Measurements from ENCODE around the gene C1QTNF9.
"Not testable (repeated sequence)": the region's sequence is repeated elsewhere in the genome, so short reads cannot be mapped to it uniquely, and the experiment has no call there.

Gene C1QTNF9

DNA sequence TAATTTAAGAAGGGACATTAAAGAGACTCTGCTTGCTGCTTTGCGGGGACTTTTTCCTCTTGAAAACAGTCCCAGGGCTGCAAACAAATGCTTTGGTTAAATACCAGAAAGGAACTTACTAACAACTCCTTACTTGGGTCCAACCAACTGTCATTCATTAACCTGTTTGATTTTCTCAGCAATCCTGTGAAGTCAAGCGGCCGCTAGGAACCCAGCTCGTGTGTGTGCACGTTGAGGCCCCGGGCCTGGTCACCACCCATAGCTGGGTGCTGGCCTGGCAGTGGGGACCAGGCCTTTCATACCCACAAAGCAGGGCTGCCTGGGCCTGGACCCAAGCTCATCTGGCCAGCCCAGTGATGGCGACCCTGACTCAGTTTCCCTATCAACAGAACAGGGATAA lies 50.7 kb downstream of the C1QTNF9 start:
- DNase-seq, result no peak
- Histone ChIP-seq H3K9me3 (ENCODE audit: severe bottlenecking) (peaks cover under 1% of the 10 kb centered on the region), H3K27me3 (ENCODE audit: insufficient read depth, low read depth, severe bottlenecking) (no peaks in the 10 kb centered on the region), H3K4me3 (ENCODE audit: low read depth, low read length) (no peak overlapping the region), H3K36me3 (no peaks in the 10 kb centered on the region), H3K27ac (no peak overlapping the region)
- TF ChIP-seq, protein P1, sequence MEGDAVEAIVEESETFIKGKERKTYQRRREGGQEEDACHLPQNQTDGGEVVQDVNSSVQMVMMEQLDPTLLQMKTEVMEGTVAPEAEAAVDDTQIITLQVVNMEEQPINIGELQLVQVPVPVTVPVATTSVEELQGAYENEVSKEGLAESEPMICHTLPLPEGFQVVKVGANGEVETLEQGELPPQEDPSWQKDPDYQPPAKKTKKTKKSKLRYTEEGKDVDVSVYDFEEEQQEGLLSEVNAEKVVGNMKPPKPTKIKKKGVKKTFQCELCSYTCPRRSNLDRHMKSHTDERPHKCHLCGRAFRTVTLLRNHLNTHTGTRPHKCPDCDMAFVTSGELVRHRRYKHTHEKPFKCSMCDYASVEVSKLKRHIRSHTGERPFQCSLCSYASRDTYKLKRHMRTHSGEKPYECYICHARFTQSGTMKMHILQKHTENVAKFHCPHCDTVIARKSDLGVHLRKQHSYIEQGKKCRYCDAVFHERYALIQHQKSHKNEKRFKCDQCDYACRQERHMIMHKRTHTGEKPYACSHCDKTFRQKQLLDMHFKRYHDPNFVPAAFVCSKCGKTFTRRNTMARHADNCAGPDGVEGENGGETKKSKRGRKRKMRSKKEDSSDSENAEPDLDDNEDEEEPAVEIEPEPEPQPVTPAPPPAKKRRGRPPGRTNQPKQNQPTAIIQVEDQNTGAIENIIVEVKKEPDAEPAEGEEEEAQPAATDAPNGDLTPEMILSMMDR (IDR thresholded peaks at IDR 0.05; ENCODE audit: low read depth, low read length), result no peak

DNA sequence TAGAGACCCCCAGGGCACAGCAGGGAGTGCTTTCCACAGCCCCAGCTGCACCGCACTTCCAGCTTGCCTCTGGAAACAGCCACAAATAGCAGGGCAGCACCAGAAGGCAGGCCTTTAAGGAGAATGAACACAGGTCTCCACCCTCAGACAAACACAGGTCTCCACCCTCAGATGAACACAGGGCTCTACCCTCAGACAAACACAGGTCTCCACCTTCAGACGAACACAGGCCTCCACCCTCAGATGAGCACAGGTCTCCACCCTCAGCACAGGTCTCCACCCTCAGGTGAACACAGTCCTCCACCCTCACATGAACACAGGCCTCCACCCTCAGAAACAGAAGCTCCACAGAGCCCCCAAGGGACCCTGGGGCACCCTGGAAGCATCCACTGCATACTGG lies 51.7 kb downstream of the C1QTNF9 start:
- no peak overlapping the region for H3K4me3 ChIP-seq (ENCODE audit: low read depth, low read length)
- TF ChIP-seq, protein P1 (IDR thresholded peaks at IDR 0.05; ENCODE audit: low read depth, low read length), result no peak
- no peaks in the 10 kb centered on the region for H3K9me3 ChIP-seq (ENCODE audit: severe bottlenecking)

DNA sequence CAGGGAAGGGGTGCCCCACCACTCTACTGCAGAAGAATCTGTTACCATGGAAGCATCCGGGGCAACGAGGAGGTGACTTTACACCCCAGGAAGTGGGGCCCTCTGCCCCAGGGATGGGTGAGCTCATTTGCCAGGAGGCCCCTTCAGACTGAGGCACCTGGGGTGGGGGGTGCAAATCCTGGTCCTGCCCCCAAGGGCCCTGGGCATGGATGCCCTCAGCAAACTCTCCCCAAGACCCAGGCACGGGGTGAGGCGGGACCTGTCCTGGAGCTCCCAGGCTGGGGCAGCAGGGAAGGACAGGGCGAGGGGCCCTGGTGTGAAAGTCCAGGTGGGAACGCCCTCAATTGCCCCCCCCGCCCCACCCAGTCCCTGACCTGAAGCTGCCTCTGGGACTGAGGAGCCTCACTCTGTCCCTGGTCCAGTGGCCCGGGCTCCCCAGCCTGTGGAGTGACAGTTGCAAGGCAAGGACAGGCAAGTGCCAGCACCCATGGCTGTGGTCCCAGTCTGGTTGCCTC lies 52.5 kb downstream of the C1QTNF9 start:
- TF ChIP-seq, protein P1 (IDR thresholded peaks at IDR 0.05; ENCODE audit: low read depth, low read length), result no peak
- no peak overlapping the region for H3K4me3 ChIP-seq (ENCODE audit: low read depth, low read length)
- DNase-seq, result no peak
- H3K36me3 ChIP-seq, result no peaks in the 10 kb centered on the region
- no peaks in the 10 kb centered on the region for H3K9me3 ChIP-seq (ENCODE audit: severe bottlenecking)
- no peaks in the 10 kb centered on the region for H3K27me3 ChIP-seq (ENCODE audit: insufficient read depth, low read depth, severe bottlenecking)
- H3K27ac ChIP-seq, result no peak overlapping the region

More for the DNA sequence above, 51.7 kb downstream of the C1QTNF9 start:
- Histone ChIP-seq H3K36me3 (no peaks in the 10 kb centered on the region), H3K27me3 (ENCODE audit: insufficient read depth, low read depth, severe bottlenecking) (no peaks in the 10 kb centered on the region), H3K27ac (no peak overlapping the region)
- no peak for DNase-seq

DNA sequence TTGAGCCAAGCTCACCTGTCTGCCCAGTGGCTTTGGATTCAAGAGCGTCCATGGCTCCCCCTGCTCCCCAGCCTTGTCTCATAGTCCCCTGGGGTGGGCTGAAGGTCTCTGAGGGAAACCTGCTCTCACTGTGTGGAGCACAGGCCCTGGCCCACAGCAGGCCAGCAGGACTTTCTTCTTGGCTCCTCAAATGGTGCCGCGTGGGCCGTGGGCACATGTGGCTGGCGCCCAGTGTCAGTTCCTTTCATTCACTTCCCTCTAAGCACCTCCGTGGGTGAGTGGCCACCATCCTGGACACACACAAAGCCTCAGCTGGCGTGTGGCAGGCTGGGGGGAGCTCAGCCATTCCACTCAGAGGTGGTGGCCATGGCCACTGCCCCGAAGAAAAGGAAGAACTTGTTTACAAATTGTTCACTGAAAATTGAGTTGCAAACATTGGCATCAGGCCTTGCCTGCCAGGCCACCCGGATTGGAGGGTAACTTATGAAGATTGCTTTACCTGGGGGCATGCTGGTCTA lies 53.1 kb downstream of the C1QTNF9 start:
- no peak overlapping the region for H3K4me3 ChIP-seq (ENCODE audit: low read depth, low read length)
- no peaks in the 10 kb centered on the region for H3K27me3 ChIP-seq (ENCODE audit: insufficient read depth, low read depth, severe bottlenecking)
- no peaks in the 10 kb centered on the region for H3K36me3 ChIP-seq
- DNase-seq, result no peak
- TF ChIP-seq, protein P1 (IDR thresholded peaks at IDR 0.05; ENCODE audit: low read depth, low read length), result no peak
- H3K9me3 ChIP-seq (ENCODE audit: severe bottlenecking), result no peaks in the 10 kb centered on the region
- no peak overlapping the region for H3K27ac ChIP-seq

DNA sequence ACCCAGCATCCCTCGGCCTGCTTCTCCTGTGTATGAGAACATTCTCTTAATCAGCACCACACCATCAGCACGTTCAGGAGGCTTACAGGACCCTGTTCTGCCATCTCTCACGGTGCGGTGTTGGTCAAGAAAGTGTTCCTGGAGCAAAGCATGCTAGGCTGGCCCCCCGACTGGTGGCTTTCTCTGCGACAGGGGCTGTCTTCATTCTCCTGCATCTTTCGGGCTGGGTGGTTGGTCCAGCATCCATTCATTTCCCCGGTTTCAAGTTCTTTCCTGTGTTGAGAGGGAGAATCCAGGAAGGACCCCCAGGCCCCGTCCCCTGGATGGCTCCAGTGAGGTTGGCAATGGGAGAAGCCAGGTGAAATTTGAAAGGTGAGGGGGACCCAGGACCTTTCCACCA lies 55.8 kb downstream of the C1QTNF9 start:
- Histone ChIP-seq H3K36me3 (no peaks in the 10 kb centered on the region), H3K27ac (no peak overlapping the region), H3K9me3 (ENCODE audit: severe bottlenecking) (no peaks in the 10 kb centered on the region), H3K4me3 (ENCODE audit: low read depth, low read length) (no peak overlapping the region), H3K27me3 (ENCODE audit: insufficient read depth, low read depth, severe bottlenecking) (no peaks in the 10 kb centered on the region)
- TF ChIP-seq, protein P1 (IDR thresholded peaks at IDR 0.05; ENCODE audit: low read depth, low read length), result no peak
- DNase-seq, result no peak

DNA sequence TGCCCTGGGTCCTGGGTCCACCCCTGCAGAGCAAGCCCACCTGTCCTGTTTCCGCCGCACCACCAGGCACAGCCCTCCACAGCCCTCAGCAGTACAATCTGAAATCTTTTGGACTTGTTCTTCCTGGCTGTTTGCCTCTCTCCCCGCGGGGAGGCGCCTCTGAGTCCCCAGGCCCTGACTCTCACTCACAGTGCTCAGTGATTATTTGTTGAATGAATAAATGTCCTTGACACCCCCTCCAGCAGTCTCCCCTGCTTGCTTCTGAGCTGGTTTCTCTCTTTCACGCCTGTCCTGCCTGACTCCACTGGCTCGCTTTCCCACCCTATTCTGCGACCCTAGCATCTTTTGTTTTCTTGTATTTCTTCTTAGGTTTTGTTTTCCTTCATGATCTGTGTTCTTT lies 56.9 kb downstream of the C1QTNF9 start:
- not testable (repeated sequence) for H3K27me3 ChIP-seq (ENCODE audit: insufficient read depth, low read depth, severe bottlenecking); DNase-seq; H3K9me3 ChIP-seq (ENCODE audit: severe bottlenecking); H3K4me3 ChIP-seq (ENCODE audit: low read depth, low read length); H3K36me3 ChIP-seq; H3K27ac ChIP-seq

All from WERI-Rb-1 (cell line).